Measurements from ENCODE around the gene SELENOH.

GRCh38 chr11:57752954-57753353 is 11.7 kb downstream of the SELENOH start:
- TF ChIP-seq CTCF (IDR thresholded peaks at IDR 0.05) (no peak), POLR2A (IDR thresholded peaks at IDR 0.05) (no peak)
